Measurements from ENCODE around the gene PLCB1. TPM values are rescaled to one million over a fixed set of nuclear protein-coding genes. Genes with fewer than 3 reads are reported as not detected.
"Not testable (repeated sequence)": the region's sequence is repeated elsewhere in the genome, so short reads cannot be mapped to it uniquely, and the experiment has no call there.

The PLCB1 gene
- total RNA-seq, 4 donors from 2014 or later: 13.5 to 110 (median 30.4) TPM

GRCh38 chr20:8095648-8096572 lies 36.2 kb upstream of the PLCB1 start:
- Histone ChIP-seq H3K36me3 (no peaks in the 10 kb centered on the region), H3K9me3 (no peaks in the 10 kb centered on the region), H3K27me3 (no peaks in the 10 kb centered on the region), H3K4me1 (peaks cover 0 to 14% of the 10 kb centered on the region in 2 donors), H3K27ac (no peak overlapping the region), H3K4me3 (no peak overlapping the region)
- no peak for TF ChIP-seq CTCF (IDR thresholded peaks at IDR 0.05)
- TF ChIP-seq POLR2A (IDR thresholded peaks at IDR 0.05): no peak
- intact Hi-C loops (cut with DNase I; ENCODE audit: low total_unique reads): no loop called here
- no peak for DNase-seq

GRCh38 chr20:8097307-8097706 lies 34.8 kb upstream of the PLCB1 start:
- Histone ChIP-seq H3K27me3 (no peaks in the 10 kb centered on the region), H3K4me1 (peaks cover 0 to 14% of the 10 kb centered on the region in 2 donors), H3K27ac (no peak overlapping the region), H3K4me3 (no peak overlapping the region), H3K9me3 (no peaks in the 10 kb centered on the region), H3K36me3 (no peaks in the 10 kb centered on the region)
- DNase-seq: no peak
- TF ChIP-seq CTCF (IDR thresholded peaks at IDR 0.05) (no peak), POLR2A (IDR thresholded peaks at IDR 0.05) (no peak)
- intact Hi-C loops (cut with DNase I; ENCODE audit: low total_unique reads): no loop called here

- no peak for DNase-seq
- Histone ChIP-seq H3K27me3 (no peaks in the 10 kb centered on the region), H3K4me3 (no peak overlapping the region), H3K36me3 (no peaks in the 10 kb centered on the region), H3K4me1 (no peaks in the 10 kb centered on the region), H3K9me3 (peaks cover 0 to 5% of the 10 kb centered on the region in 2 donors), H3K27ac (no peak overlapping the region)
- intact Hi-C loops (cut with DNase I; ENCODE audit: low total_unique reads): no loop called here
- no peak for TF ChIP-seq POLR2A (IDR thresholded peaks at IDR 0.05)
- no peak for TF ChIP-seq CTCF (IDR thresholded peaks at IDR 0.05)
Observed at GRCh38 chr20:8104252-8104651, 27.8 kb upstream of the PLCB1 start.

GRCh38 chr20:8114612-8115011 lies 17.5 kb upstream of the PLCB1 start:
- intact Hi-C loops (cut with DNase I; ENCODE audit: low total_unique reads); H3K36me3 ChIP-seq; H3K27ac ChIP-seq; H3K27me3 ChIP-seq; H3K4me3 ChIP-seq; H3K9me3 ChIP-seq; DNase-seq; H3K4me1 ChIP-seq: not testable (repeated sequence)

GRCh38 chr20:8115436-8115835 lies 16.6 kb upstream of the PLCB1 start:
- H3K9me3 ChIP-seq: no peaks in the 10 kb centered on the region
- no peak for DNase-seq
- no peaks in the 10 kb centered on the region for H3K27me3 ChIP-seq
- intact Hi-C loops (cut with DNase I; ENCODE audit: low total_unique reads): no loop called here
- TF ChIP-seq CTCF (IDR thresholded peaks at IDR 0.05) (no peak), POLR2A (IDR thresholded peaks at IDR 0.05) (no peak)
- H3K27ac ChIP-seq: no peak overlapping the region
- H3K36me3 ChIP-seq: no peaks in the 10 kb centered on the region
- H3K4me1 ChIP-seq: no peaks in the 10 kb centered on the region
- no peak overlapping the region for H3K4me3 ChIP-seq

All from uterus (tissue), 4 donors.